Caco-2 (cell line): ENCODE results near the gene NR6A1. TPM values are rescaled to one million over a fixed set of nuclear protein-coding genes. Genes with fewer than 3 reads are reported as not detected.

Experiments
- BruUV-seq: library from RNA; stranded (reverse); fragments of 400-500 nt; replicated peaks from 2 replicates; lab custom pipeline; 2021; lab: Mats Ljungman, UMichigan
- CTCF ChIA-PET: fragments of 300-600 bp; sonication (Branson Sonifier 250); formaldehyde crosslinking; loops from one replicate; lab custom pipeline; 2022; ENCODE audit warnings: antibody characterized with exemption; lab: Charles Lee
- POLR2A ChIA-PET: fragments of 300-600 bp; sonication (Branson Sonifier 250); formaldehyde crosslinking; loops from one replicate; lab custom pipeline; 2022; ENCODE audit warnings: antibody characterized with exemption; lab: Charles Lee
- DNase-seq, 2 experiments: peaks; one replicate each; pipeline versions ENCODE4 v3.0.0 to v3.0.0-alpha.2; 2020 to 2022
- H3K27me3 ChIP-seq: replicated peaks from 2 replicates; pipeline ENCODE4 v1.6.0; 2011; ENCODE audit warnings: low read length; ENCODE audit not compliant: control insufficient read depth, insufficient read depth
- H3K36me3 ChIP-seq: 2 replicates; pipeline ENCODE4 v1.5.1; 2011; ENCODE audit warnings: low read length; ENCODE audit not compliant: control insufficient read depth, insufficient read depth
- H3K4me1 ChIP-seq: fragments of 250-450 bp; sonication (Bioruptor Pico); 2 replicates; pipeline ENCODE4 v1.5.1; 2020; ENCODE audit warnings: mild to moderate bottlenecking
- H3K4me3 ChIP-seq: 2 replicates; pipeline ENCODE4 v1.5.1; 2011; ENCODE audit warnings: low read depth, mild to moderate bottlenecking, control low read depth, low read length
- H3K9me3 ChIP-seq: fragments of 250-450 bp; sonication (Bioruptor Pico); 2 replicates; pipeline ENCODE4 v1.5.1; 2020; ENCODE audit warnings: mild to moderate bottlenecking, moderate library complexity
- H3K27ac Mint-ChIP-seq: one replicate; pipeline ENCODE4 v1.8.0; 2022; ENCODE audit warnings: mixed read lengths; ENCODE audit not compliant: unreplicated experiment
- H3K27me3 Mint-ChIP-seq: one replicate; pipeline ENCODE4 v1.8.0; 2022; ENCODE audit warnings: mixed read lengths; ENCODE audit not compliant: insufficient read depth, unreplicated experiment
- H3K36me3 Mint-ChIP-seq: one replicate; pipeline ENCODE4 v1.8.0; 2022; ENCODE audit warnings: mild to moderate bottlenecking, mixed read lengths; ENCODE audit not compliant: insufficient read depth, unreplicated experiment
- H3K4me1 Mint-ChIP-seq: one replicate; pipeline ENCODE4 v1.8.0; 2022; ENCODE audit warnings: low read depth, mixed read lengths; ENCODE audit not compliant: unreplicated experiment
- H3K4me3 Mint-ChIP-seq: one replicate; pipeline ENCODE4 v1.8.0; 2022; ENCODE audit warnings: mild to moderate bottlenecking, moderate library complexity, mixed read lengths; ENCODE audit not compliant: unreplicated experiment
- H3K9me3 Mint-ChIP-seq: one replicate; pipeline ENCODE4 v1.8.0; 2022; ENCODE audit warnings: mixed read lengths; ENCODE audit not compliant: unreplicated experiment
- intact Hi-C: fragments of 100-400 bp; cut with micrococcal nuclease; formaldehyde crosslinking; loops from one replicate; pipeline ENCODE4 v1.10.0; 2022; ENCODE audit not compliant: unreplicated experiment
- total RNA-seq: library from RNA; stranded (reverse); gene quantifications from 2 replicates; pipeline ENCODE4 v1.2.3, GENCODE V29; 2022
- TF ChIP-seq, protein P1 (sequence below), 2 experiments: fragments of 200-600 bp in 1 of 2; IDR thresholded peaks; 1 replicate in 1 of 2; 2 replicates in 1 of 2; pipeline versions ENCODE4 v1.5.1 to v1.8.0; 2011 to 2022; ENCODE audit warnings: antibody characterized with exemption in 1 of 2, control low read depth in 1 of 2, inconsistent platforms in 1 of 2, low read depth in 1 of 2, low read length in 1 of 2, mild to moderate bottlenecking in 1 of 2, moderate library complexity in 1 of 2; ENCODE audit not compliant: insufficient read depth in 1 of 2, severe bottlenecking in 1 of 2, unreplicated experiment in 1 of 2

The NR6A1 gene
- total RNA-seq, 1 experiment from 2014 or later = 33.6 TPM

DNA sequence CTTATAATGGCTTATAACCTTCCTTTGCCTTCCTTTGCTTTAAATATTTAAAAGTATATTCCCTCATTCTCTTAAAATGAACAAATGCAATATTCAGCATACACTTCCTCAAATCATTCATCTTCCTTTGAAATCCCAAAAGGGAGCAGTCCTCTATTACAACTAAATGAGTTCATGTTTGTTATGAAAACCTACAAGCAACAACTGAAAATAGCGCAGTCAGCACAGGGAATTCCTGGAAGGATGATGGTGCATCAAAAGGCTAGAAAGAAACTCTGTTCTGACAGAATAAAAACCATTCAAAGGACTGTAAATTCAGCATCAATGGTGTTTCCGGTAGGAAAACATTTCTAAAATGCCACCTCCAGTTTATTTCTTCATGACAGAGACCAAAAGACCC is 3.3 kb downstream of the NR6A1 start:
- H3K9me3 Mint-ChIP-seq = no peaks in the 10 kb centered on the region
- ChIA-PET POLR2A (no interaction called here), CTCF (interaction anchor here (12.7 kb wide), 1 partner anchor 86 kb away, joined by 325 read pairs; the partner anchor contains the start of gene WDR38)
- intact Hi-C loops = no loop called here
- BruUV-seq = no TSS peak
- H3K36me3 Mint-ChIP-seq = peaks cover 22% of the 10 kb centered on the region
- no peak for DNase-seq
- Histone ChIP-seq H3K27me3 (no peaks in the 10 kb centered on the region), H3K4me3 (no peak overlapping the region), H3K4me1 (no peaks in the 10 kb centered on the region), H3K9me3 (no peaks in the 10 kb centered on the region), H3K36me3 (no peaks in the 10 kb centered on the region)
- H3K27me3 Mint-ChIP-seq = no peaks in the 10 kb centered on the region
- no peak overlapping the region for H3K4me3 Mint-ChIP-seq
- TF ChIP-seq, protein P1, sequence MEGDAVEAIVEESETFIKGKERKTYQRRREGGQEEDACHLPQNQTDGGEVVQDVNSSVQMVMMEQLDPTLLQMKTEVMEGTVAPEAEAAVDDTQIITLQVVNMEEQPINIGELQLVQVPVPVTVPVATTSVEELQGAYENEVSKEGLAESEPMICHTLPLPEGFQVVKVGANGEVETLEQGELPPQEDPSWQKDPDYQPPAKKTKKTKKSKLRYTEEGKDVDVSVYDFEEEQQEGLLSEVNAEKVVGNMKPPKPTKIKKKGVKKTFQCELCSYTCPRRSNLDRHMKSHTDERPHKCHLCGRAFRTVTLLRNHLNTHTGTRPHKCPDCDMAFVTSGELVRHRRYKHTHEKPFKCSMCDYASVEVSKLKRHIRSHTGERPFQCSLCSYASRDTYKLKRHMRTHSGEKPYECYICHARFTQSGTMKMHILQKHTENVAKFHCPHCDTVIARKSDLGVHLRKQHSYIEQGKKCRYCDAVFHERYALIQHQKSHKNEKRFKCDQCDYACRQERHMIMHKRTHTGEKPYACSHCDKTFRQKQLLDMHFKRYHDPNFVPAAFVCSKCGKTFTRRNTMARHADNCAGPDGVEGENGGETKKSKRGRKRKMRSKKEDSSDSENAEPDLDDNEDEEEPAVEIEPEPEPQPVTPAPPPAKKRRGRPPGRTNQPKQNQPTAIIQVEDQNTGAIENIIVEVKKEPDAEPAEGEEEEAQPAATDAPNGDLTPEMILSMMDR (IDR thresholded peaks at IDR 0.05; ENCODE audit: insufficient read depth in 1 of 2, low read depth in 1 of 2, low read length in 1 of 2, severe bottlenecking in 1 of 2, unreplicated experiment in 1 of 2) = no peak
- peaks cover 17% of the 10 kb centered on the region for H3K4me1 Mint-ChIP-seq
- no peak overlapping the region for H3K27ac Mint-ChIP-seq

DNA sequence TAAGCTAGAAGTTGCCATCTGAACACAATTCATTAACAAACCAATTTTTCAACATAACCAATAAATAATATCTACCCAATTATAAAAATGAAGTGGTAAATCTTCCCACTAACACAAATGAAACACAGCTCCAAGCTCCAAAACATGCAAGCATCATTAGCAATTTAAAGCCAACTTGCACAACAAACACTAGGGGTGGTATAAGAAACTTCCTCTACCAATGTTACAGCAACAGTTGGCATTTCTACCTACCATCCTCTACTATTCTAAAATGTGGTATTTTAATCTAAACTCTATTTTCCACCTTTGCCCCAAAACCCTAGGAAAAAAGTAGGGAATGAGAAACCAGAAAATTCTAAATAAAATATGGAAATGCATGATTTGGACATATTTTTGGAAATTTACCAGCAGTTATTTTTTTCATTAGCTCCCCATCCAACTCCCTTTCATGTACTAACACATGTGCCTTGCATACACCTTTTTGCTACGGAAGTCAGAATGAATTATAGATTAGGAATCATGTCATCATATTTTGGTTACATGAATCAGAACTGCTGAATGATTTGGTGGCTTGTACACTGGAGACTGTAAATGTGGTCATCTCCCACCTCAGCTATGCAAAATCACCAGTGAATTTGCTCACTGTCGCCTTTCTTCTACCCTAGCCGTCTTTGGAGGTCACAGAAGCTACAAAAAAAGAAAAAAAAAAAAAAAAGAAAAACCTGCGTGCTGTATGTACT is 4.1 kb downstream of the NR6A1 start:
- Mint-ChIP-seq H3K4me3 (no peak overlapping the region), H3K36me3 (peaks cover 22% of the 10 kb centered on the region), H3K27me3 (no peaks in the 10 kb centered on the region), H3K4me1 (peaks cover 9% of the 10 kb centered on the region), H3K27ac (no peak overlapping the region), H3K9me3 (no peaks in the 10 kb centered on the region)
- Histone ChIP-seq H3K36me3 (no peaks in the 10 kb centered on the region), H3K4me3 (no peak overlapping the region), H3K9me3 (no peaks in the 10 kb centered on the region), H3K4me1 (no peaks in the 10 kb centered on the region), H3K27me3 (no peaks in the 10 kb centered on the region)
- no peak for DNase-seq
- TF ChIP-seq, protein P1 (IDR thresholded peaks at IDR 0.05; ENCODE audit: insufficient read depth in 1 of 2, low read depth in 1 of 2, low read length in 1 of 2, severe bottlenecking in 1 of 2, unreplicated experiment in 1 of 2) = no peak
- BruUV-seq = no TSS peak
- intact Hi-C loops = no loop called here
- ChIA-PET POLR2A (no interaction called here), CTCF (interaction anchor here (0.6 to 0.7 kb wide), 2 partner anchors 84 to 195 kb away, joined by 3 to 5 read pairs; no protein-coding TSS in a partner anchor)

DNA sequence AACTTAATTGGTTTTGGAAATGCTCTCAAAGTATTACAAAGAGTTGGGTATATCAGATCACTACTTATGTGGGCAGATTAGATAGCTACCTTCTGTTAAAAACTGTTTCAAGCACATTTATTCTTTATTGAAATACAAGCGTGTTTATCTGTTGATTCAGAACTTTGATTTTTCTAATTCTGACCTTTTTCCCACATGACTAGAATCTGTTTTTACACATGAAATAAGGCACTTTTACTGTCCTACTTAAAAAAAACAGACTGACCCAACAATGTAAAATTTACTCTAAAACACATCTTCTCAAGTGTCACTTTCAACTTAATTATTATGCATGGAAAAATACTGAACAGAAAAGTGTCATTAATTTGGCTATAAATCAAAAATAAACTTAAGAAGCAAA is 4.8 kb downstream of the NR6A1 start:
- Mint-ChIP-seq H3K27ac (no peak overlapping the region), H3K4me3 (no peak overlapping the region), H3K36me3 (peaks cover 18% of the 10 kb centered on the region), H3K9me3 (no peaks in the 10 kb centered on the region), H3K4me1 (peaks cover 9% of the 10 kb centered on the region), H3K27me3 (no peaks in the 10 kb centered on the region)
- CTCF ChIA-PET = interaction anchor here (0.6 kb wide), 2 partner anchors 87 to 194 kb away, joined by 3 read pairs; no protein-coding TSS in a partner anchor
- BruUV-seq = no TSS peak
- H3K27me3 ChIP-seq = no peaks in the 10 kb centered on the region
- no peak for DNase-seq
- no peak overlapping the region for H3K4me3 ChIP-seq
- no peaks in the 10 kb centered on the region for H3K9me3 ChIP-seq
- H3K4me1 ChIP-seq = no peaks in the 10 kb centered on the region
- TF ChIP-seq, protein P1 (IDR thresholded peaks at IDR 0.05; ENCODE audit: insufficient read depth in 1 of 2, low read depth in 1 of 2, low read length in 1 of 2, severe bottlenecking in 1 of 2, unreplicated experiment in 1 of 2) = no peak
- POLR2A ChIA-PET = interaction anchor here (0.5 kb wide), 1 partner anchor 171 kb away, joined by 4 read pairs; no protein-coding TSS in a partner anchor
- intact Hi-C loops = no loop called here
- no peaks in the 10 kb centered on the region for H3K36me3 ChIP-seq
